Endothelial cell of umbilical vein (primary cell): ENCODE results near the gene OAS3. TPM values are rescaled to one million over a fixed set of nuclear protein-coding genes. Genes with fewer than 3 reads are reported as not detected.

ENCODE experiments used
- BruUV-seq: library from RNA; stranded (reverse); fragments of 400-500 nt; replicated peaks from 2 replicates; lab custom pipeline; 2021; lab: Mats Ljungman, UMichigan
- CTCF ChIA-PET: fragments of 300-600, 350-600 bp; sonication (Branson Sonifier 250); formaldehyde crosslinking; loops from one replicate; lab custom pipeline; 2021; ENCODE audit warnings: antibody characterized with exemption, inconsistent platforms; lab: Charles Lee
- POLR2A ChIA-PET: fragments of 300-600, 350-600 bp; sonication (Branson Sonifier 250); formaldehyde crosslinking; loops from one replicate; lab custom pipeline; 2021; ENCODE audit warnings: antibody characterized with exemption, inconsistent platforms; lab: Charles Lee
- DNase-seq: peaks from one replicate; pipeline ENCODE4 v3.0.0-alpha.2; 2011; ENCODE audit warnings: low read depth, low spot score
- FAIRE-seq: peaks from 2 replicates; lab custom pipeline; 2011; peaks lifted over from hg19 to GRCh38; lab: Jason Lieb, UNC
- H2AFZ ChIP-seq: 2 replicates; pipeline ENCODE4 v1.6.0; 2012; ENCODE audit warnings: low read depth, low read length, control low read depth, inconsistent platforms
- H3K27ac ChIP-seq: 2 replicates; pipeline ENCODE4 v1.5.1; 2011; ENCODE audit warnings: low read depth, mild to moderate bottlenecking, control low read depth, low read length, moderate library complexity; ENCODE audit not compliant: insufficient read depth
- H3K27me3 ChIP-seq, 2 experiments: 2 replicates each; pipeline versions ENCODE4 v1.6.0 to v1.6.1; 2011; ENCODE audit warnings: low read length in 2 of 2, mixed read lengths in 1 of 2; ENCODE audit not compliant: control insufficient read depth in 2 of 2, insufficient read depth in 2 of 2
- H3K36me3 ChIP-seq, 2 experiments: 2 replicates in 1 of 2; 3 replicates in 1 of 2; pipeline ENCODE4 v1.5.1; 2011; ENCODE audit warnings: low read length in 2 of 2, mild to moderate bottlenecking in 1 of 2, moderate library complexity in 1 of 2; ENCODE audit not compliant: control insufficient read depth in 2 of 2, insufficient read depth in 2 of 2; ENCODE audit errors: extremely low read depth in 1 of 2
- H3K4me1 ChIP-seq: 3 replicates; pipeline ENCODE4 v1.5.1; 2011; ENCODE audit warnings: mild to moderate bottlenecking, low read length; ENCODE audit not compliant: control insufficient read depth, insufficient read depth; ENCODE audit errors: extremely low read depth
- H3K4me2 ChIP-seq: 2 replicates; pipeline ENCODE4 v1.6.1; 2011; ENCODE audit warnings: low read length, control low read depth, mixed read lengths; ENCODE audit not compliant: insufficient read depth
- H3K4me3 ChIP-seq, 3 experiments: fragments of 200-600 bp in 1 of 3; sonication (generic), shearing (Covaris generic) in 1 of 3; replicated peaks in 1 of 3; 2 replicates each; pipeline ENCODE4 v1.5.1; 2011 to 2016; ENCODE audit warnings: control low read depth in 3 of 3, low read length in 3 of 3, mild to moderate bottlenecking in 2 of 3, inconsistent platforms in 1 of 3, low read depth in 1 of 3, moderate library complexity in 1 of 3; ENCODE audit not compliant: insufficient read depth in 1 of 3
- H3K79me2 ChIP-seq: 2 replicates; pipeline ENCODE4 v1.6.0; 2012; ENCODE audit warnings: low read length, inconsistent platforms; ENCODE audit not compliant: control insufficient read depth, insufficient read depth
- H3K9ac ChIP-seq: replicated peaks from 2 replicates; pipeline ENCODE3; 2011; ENCODE audit warnings: low read length, control low read depth; ENCODE audit not compliant: insufficient read depth; ENCODE audit errors: extremely low read depth
- H3K9me1 ChIP-seq: replicated peaks from 3 replicates; pipeline ENCODE4 v1.6.0; 2011; ENCODE audit warnings: mild to moderate bottlenecking, low read length; ENCODE audit not compliant: control insufficient read depth, insufficient read depth; ENCODE audit errors: extremely low read depth
- H3K9me3 ChIP-seq: replicated peaks from 2 replicates; pipeline ENCODE4 v1.5.1; 2012; ENCODE audit warnings: low read length, inconsistent platforms; ENCODE audit not compliant: control insufficient read depth, insufficient read depth
- H4K20me1 ChIP-seq: replicated peaks from 2 replicates; pipeline ENCODE3; 2011; ENCODE audit warnings: mild to moderate bottlenecking, low read length; ENCODE audit not compliant: control insufficient read depth, insufficient read depth; ENCODE audit errors: extremely low read depth
- CTCF ChIP-seq, 2 donors: IDR thresholded peaks; 1 replicate in 1 of 2; 2 replicates in 1 of 2; pipeline ENCODE4 v1.5.1; 2011; ENCODE audit warnings: low read length in 2 of 2, mild to moderate bottlenecking in 2 of 2, moderate library complexity in 2 of 2, control low read depth in 1 of 2, inconsistent platforms in 1 of 2, low read depth in 1 of 2; ENCODE audit not compliant: insufficient read depth in 1 of 2; ENCODE audit errors: extremely low read depth in 1 of 2
- EZH2 ChIP-seq: IDR thresholded peaks from 2 replicates; pipeline ENCODE4 v1.6.1; 2012; ENCODE audit warnings: borderline replicate concordance, low read depth, mild to moderate bottlenecking, moderate library complexity, low read length, inconsistent platforms; ENCODE audit not compliant: severe bottlenecking
- FOS ChIP-seq: IDR thresholded peaks from 2 replicates; pipeline ENCODE4 v1.6.1; 2011; ENCODE audit warnings: mild to moderate bottlenecking, low read length, moderate library complexity, borderline replicate concordance; ENCODE audit not compliant: insufficient read depth
- GATA2 ChIP-seq: IDR thresholded peaks from 2 replicates; pipeline ENCODE4 v1.7.0; 2011; ENCODE audit warnings: low read depth, mild to moderate bottlenecking, moderate library complexity, mixed read lengths, low read length; ENCODE audit not compliant: insufficient read length, insufficient read depth
- JUN ChIP-seq: IDR thresholded peaks from 2 replicates; pipeline ENCODE4 v1.6.1; 2011; ENCODE audit warnings: borderline replicate concordance, low read depth; ENCODE audit not compliant: insufficient read length, insufficient read depth
- MYC ChIP-seq: IDR thresholded peaks from one replicate; pipeline ENCODE4 v1.6.1; 2011; ENCODE audit warnings: mild to moderate bottlenecking, low read depth, low read length
- POLR2A ChIP-seq: IDR thresholded peaks from 2 replicates; pipeline ENCODE4 v1.6.1; 2012; ENCODE audit warnings: low read depth, mild to moderate bottlenecking, control low read depth, low read length
- POLR2AphosphoS5 ChIP-seq: IDR thresholded peaks from 2 replicates; pipeline ENCODE4 v1.6.1; 2012; ENCODE audit warnings: low read depth, mild to moderate bottlenecking, control low read depth, low read length, moderate library complexity; ENCODE audit not compliant: insufficient read depth
- dilution Hi-C: fragments of 300-500 bp; cut with MboI; formaldehyde crosslinking; loops from one replicate; pipeline ENCODE4 v1.15.0; 2019; ENCODE audit warnings: low sequenced_read_pairs; ENCODE audit not compliant: extremely low pct_ligation_motif_present
- intact Hi-C: fragments of 100-400 bp; cut with micrococcal nuclease; formaldehyde crosslinking; loops from one replicate; pipeline ENCODE4 v1.10.0; 2022
- polyA plus RNA-seq, 4 experiments: library from polyadenylated mRNA; depleted of rRNA in 3 of 4; stranded (reverse) in 3 of 4; unstranded in 1 of 4; fragments of >200 nt; gene quantifications; 2 replicates each; pipeline versions ENCODE4 v1.2.1 to v1.2.3, GENCODE V29; 2011 to 2012; ENCODE audit warnings: missing spikeins in 1 of 4
- total RNA-seq: library from RNA; stranded (reverse); gene quantifications from 2 replicates; pipeline ENCODE4 v1.2.3, GENCODE V29; 2021
- TF ChIP-seq, protein P1 (sequence below): IDR thresholded peaks from 2 replicates; pipeline ENCODE4 v1.6.1; 2011; ENCODE audit not compliant: insufficient read depth, insufficient read length

The OAS3 gene
- total and polyA plus RNA-seq, 2 donors (not counting 3 experiments of a cell fraction or from before 2014, with no cell fraction given): 13.1 to 19.8 TPM

DNA sequence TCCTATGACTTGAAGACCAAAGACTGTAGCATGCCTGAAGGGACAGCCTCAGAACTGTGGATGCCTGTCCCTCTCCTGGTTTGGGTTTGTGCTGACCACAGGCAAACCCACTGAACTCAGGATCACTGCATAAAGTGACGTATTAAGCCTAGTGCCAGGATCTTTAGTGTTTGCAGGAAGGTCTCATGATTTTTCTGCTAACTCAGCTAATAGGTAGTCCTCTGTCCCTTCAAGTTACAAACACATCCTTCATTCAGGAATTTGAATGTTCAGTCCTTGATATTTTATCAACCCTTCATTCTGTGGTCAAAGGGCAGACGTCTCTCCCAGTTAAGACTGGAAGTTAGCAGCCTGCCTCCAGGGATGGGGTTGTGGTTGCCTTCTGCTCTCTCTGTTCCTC, 10.3 kb upstream of the OAS3 start:
- no TSS peak for BruUV-seq
- Histone ChIP-seq H3K4me1 (no peaks in the 10 kb centered on the region), H3K9ac (no peak overlapping the region), H3K79me2 (no peaks in the 10 kb centered on the region), H2AFZ (no peak overlapping the region), H3K27me3 (peaks cover 0 to 4% of the 10 kb centered on the region in 2 experiments), H3K4me2 (no peak overlapping the region), H3K36me3 (no peaks in the 10 kb centered on the region), H3K4me3 (no peak overlapping the region), H3K27ac (no peak overlapping the region), H3K9me1 (no peaks in the 10 kb centered on the region), H4K20me1 (no peaks in the 10 kb centered on the region), H3K9me3 (no peaks in the 10 kb centered on the region)
- FAIRE-seq (no peak), DNase-seq (no peak)
- dilution Hi-C loops (no loop called here), intact Hi-C loops (no loop called here)
- TF ChIP-seq MYC (no peak), POLR2AphosphoS5 (no peak), CTCF (IDR thresholded peaks at IDR 0.05; ENCODE audit: extremely low read depth in 1 of 2, insufficient read depth in 1 of 2, low read depth in 1 of 2, low read length in 2 of 2) (no peak), JUN (no peak), FOS (no peak), GATA2 (no peak), EZH2 (no peak), POLR2A (no peak)
- TF ChIP-seq, protein P1, sequence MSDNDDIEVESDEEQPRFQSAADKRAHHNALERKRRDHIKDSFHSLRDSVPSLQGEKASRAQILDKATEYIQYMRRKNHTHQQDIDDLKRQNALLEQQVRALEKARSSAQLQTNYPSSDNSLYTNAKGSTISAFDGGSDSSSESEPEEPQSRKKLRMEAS: no peak
- ChIA-PET CTCF (no interaction called here), POLR2A (no interaction called here)
